Measurements from ENCODE around the gene NEURL3.

Gene NEURL3

DNA sequence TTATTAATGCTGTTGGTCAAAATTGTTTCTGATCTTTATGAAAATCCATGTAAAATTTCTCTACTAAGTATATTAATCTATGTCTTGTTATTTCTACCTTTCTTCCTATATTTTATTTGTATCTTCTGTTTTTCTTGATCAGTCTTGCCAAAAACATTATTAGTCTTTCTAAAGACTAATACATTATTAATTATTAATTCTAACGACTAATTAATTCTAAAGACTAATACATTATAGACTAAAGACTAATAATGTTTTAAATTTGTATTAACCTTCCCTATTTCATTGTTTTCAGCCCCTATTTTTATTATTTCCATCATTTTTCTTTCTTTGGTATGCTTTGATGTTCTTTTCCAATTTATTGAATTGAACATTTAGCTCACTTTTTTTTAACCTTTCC is 27.7 kb downstream of the NEURL3 start:
- TF ChIP-seq, protein P1, sequence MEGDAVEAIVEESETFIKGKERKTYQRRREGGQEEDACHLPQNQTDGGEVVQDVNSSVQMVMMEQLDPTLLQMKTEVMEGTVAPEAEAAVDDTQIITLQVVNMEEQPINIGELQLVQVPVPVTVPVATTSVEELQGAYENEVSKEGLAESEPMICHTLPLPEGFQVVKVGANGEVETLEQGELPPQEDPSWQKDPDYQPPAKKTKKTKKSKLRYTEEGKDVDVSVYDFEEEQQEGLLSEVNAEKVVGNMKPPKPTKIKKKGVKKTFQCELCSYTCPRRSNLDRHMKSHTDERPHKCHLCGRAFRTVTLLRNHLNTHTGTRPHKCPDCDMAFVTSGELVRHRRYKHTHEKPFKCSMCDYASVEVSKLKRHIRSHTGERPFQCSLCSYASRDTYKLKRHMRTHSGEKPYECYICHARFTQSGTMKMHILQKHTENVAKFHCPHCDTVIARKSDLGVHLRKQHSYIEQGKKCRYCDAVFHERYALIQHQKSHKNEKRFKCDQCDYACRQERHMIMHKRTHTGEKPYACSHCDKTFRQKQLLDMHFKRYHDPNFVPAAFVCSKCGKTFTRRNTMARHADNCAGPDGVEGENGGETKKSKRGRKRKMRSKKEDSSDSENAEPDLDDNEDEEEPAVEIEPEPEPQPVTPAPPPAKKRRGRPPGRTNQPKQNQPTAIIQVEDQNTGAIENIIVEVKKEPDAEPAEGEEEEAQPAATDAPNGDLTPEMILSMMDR (IDR thresholded peaks at IDR 0.05; ENCODE audit: insufficient read depth, low read depth, low read length, missing control alignments) = no peak

GRCh38 chr2:96471772-96472171 is 33.4 kb downstream of the NEURL3 start:
- no peak for DNase-seq (ENCODE audit: low read depth)
- H3K4me3 ChIP-seq (ENCODE audit: low read depth, low read length) = no peak overlapping the region
- TF ChIP-seq, protein P1 (IDR thresholded peaks at IDR 0.05; ENCODE audit: insufficient read depth, low read depth, low read length, missing control alignments) = no peak

More for the DNA sequence above, 27.7 kb downstream of the NEURL3 start:
- H3K4me3 ChIP-seq (ENCODE audit: low read depth, low read length) = no peak overlapping the region
- no peak for DNase-seq (ENCODE audit: low read depth)

DNA sequence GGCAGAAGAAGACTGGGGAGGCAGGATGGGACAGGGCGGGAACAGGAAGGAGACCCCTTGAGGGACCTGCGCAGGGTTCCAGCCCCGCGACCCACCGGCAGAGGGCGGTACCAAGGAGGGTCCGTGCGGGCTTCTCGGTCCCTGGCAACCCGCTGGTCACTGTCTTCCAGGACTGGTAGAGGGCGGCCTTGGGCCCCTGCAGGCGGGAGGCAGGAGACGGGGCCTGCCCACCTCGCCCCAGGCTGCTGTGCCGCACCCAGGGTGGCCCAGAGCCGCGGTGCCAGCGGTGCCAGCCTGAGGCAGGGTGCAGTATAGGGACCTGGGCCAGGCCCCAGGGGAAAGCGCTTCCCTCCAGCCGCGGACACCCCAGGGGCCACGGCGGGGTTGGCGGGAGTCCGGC is 34.5 kb downstream of the NEURL3 start:
- peak overlapping the region; percentile 22; the same call in 1 of the 2 replicates for H3K4me3 ChIP-seq (ENCODE audit: low read depth, low read length)
- TF ChIP-seq, protein P1 (IDR thresholded peaks at IDR 0.05; ENCODE audit: insufficient read depth, low read depth, low read length, missing control alignments) = peak; percentile 77
- peak; percentile 69 for DNase-seq (ENCODE audit: low read depth)

DNA sequence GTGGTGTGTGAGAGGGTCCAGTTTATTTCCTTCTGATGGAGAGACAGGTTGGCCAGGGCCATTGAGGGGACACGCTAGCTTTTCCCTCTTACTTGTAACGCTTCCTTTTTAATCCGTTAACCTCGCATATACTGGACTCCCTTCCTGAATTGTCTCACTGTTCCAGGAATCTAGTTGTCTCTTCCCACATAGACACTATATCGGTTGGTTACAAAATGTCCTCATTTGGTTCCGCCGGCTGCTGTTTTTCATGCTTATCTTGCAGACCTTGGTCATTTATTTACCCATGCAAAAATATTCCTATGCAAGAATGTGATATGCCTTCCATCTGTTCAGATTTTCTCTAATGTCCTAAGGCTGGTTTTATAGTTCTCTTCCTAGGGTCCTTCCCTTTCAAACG is 35.0 kb downstream of the NEURL3 start:
- H3K4me3 ChIP-seq (ENCODE audit: low read depth, low read length) = no peak overlapping the region
- TF ChIP-seq, protein P1 (IDR thresholded peaks at IDR 0.05; ENCODE audit: insufficient read depth, low read depth, low read length, missing control alignments) = no peak
- DNase-seq (ENCODE audit: low read depth) = no peak

GRCh38 chr2:96468904-96469303 is 36.3 kb downstream of the NEURL3 start:
- no peak overlapping the region for H3K4me3 ChIP-seq (ENCODE audit: low read depth, low read length)
- TF ChIP-seq, protein P1 (IDR thresholded peaks at IDR 0.05; ENCODE audit: insufficient read depth, low read depth, low read length, missing control alignments) = no peak
- no peak for DNase-seq (ENCODE audit: low read depth)

DNA sequence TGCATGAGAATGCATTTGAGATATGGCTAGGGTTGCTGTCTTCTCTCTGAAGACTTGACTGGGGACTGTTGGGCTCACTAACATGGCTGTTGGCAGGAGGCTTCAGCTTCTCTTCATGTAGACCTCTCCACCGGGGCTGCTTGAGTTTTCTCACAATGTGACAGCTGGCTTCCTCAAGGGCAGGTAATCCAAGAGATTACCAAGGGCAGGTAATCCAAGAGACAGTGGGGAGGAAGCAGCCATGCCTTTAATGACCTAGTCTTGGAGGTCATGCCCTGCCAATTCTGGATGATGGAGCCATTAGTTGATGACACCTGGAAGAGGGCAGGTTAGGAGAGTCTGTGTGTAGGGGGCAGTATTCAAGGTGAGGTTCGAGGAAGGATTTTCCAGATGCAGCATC is 40.5 kb downstream of the NEURL3 start:
- H3K4me3 ChIP-seq (ENCODE audit: low read depth, low read length) = no peak overlapping the region
- no peak for DNase-seq (ENCODE audit: low read depth)
- TF ChIP-seq, protein P1 (IDR thresholded peaks at IDR 0.05; ENCODE audit: insufficient read depth, low read depth, low read length, missing control alignments) = no peak

DNA sequence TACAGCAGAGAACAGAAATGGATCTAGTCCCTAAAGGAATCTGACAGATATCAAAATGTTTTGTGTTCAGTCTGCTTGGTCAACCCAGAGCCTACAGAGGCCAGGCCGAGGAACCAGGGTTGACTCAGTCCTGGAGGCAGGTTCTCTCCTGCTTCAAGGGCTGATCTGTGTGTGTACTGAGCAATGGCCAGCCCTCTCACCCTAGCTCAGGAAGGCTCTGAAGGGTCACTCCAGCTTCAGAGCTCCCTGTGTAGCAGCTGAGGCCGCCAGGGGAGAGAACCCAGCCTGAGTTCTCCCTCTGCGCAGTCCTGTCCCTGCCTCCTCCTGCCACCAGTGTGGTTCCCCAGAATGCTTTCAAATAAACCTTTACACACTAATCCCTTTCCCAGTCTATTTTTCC is 41.1 kb downstream of the NEURL3 start:
- no peak for DNase-seq (ENCODE audit: low read depth)

More for the DNA sequence above, 41.1 kb downstream of the NEURL3 start:
- no peak overlapping the region for H3K4me3 ChIP-seq (ENCODE audit: low read depth, low read length)
- TF ChIP-seq, protein P1 (IDR thresholded peaks at IDR 0.05; ENCODE audit: insufficient read depth, low read depth, low read length, missing control alignments) = no peak
